Mesenchymal stem cell (in vitro differentiated cells and primary cell): ENCODE measurements around the gene SMCR8.
A peak's percentile ranks its signal among the peaks of the same experiment; 100 is the strongest.

Experiments
- DNase-seq: peaks from one replicate; pipeline ENCODE4 v3.0.0-alpha.2; 2013
- H2AFZ ChIP-seq: one replicate; pipeline ENCODE4 v1.6.1; 2013; ENCODE audit warnings: low read depth, mild to moderate bottlenecking, control low read depth, inconsistent platforms, low read length, moderate library complexity
- H2AK5ac ChIP-seq: 2 replicates; pipeline ENCODE4 v1.6.1; 2013; ENCODE audit warnings: low read length, moderate library complexity, mild to moderate bottlenecking, inconsistent platforms; ENCODE audit not compliant: severe bottlenecking
- H2BK120ac ChIP-seq: one replicate; pipeline ENCODE4 v1.6.1; 2013; ENCODE audit warnings: low read depth, mild to moderate bottlenecking, inconsistent platforms, low read length, moderate library complexity
- H2BK12ac ChIP-seq, 2 experiments: one replicate each; pipeline ENCODE4 v1.6.1; 2013; ENCODE audit warnings: inconsistent platforms in 2 of 2, low read length in 2 of 2, mild to moderate bottlenecking in 2 of 2, moderate library complexity in 2 of 2, control low read depth in 1 of 2
- H2BK15ac ChIP-seq: one replicate; pipeline ENCODE4 v1.6.1; 2013; ENCODE audit warnings: mild to moderate bottlenecking, low read depth, inconsistent platforms; ENCODE audit not compliant: poor library complexity, severe bottlenecking
- H2BK5ac ChIP-seq: 2 replicates; pipeline ENCODE4 v1.6.1; 2013; ENCODE audit warnings: low read depth, mild to moderate bottlenecking, low read length, control low read depth, inconsistent platforms; ENCODE audit not compliant: poor library complexity, severe bottlenecking
- H3K14ac ChIP-seq, 2 experiments: one replicate each; pipeline ENCODE4 v1.6.1; 2013; ENCODE audit warnings: inconsistent platforms in 2 of 2, low read length in 2 of 2, control low read depth in 1 of 2, mild to moderate bottlenecking in 1 of 2, moderate library complexity in 1 of 2
- H3K18ac ChIP-seq, 2 experiments: one replicate each; pipeline ENCODE4 v1.6.1; 2013; ENCODE audit warnings: inconsistent platforms in 2 of 2, low read length in 2 of 2, control low read depth in 1 of 2, low read depth in 1 of 2, mild to moderate bottlenecking in 1 of 2
- H3K23ac ChIP-seq, 2 experiments: one replicate each; pipeline ENCODE4 v1.6.1; 2013; ENCODE audit warnings: inconsistent platforms in 2 of 2, low read length in 2 of 2, mild to moderate bottlenecking in 2 of 2, moderate library complexity in 2 of 2, control low read depth in 1 of 2
- H3K27ac ChIP-seq: 2 replicates; pipeline ENCODE4 v1.5.1; 2013; ENCODE audit warnings: mild to moderate bottlenecking, moderate library complexity, low read length, control low read depth, inconsistent platforms; ENCODE audit not compliant: poor library complexity, severe bottlenecking
- H3K27me3 ChIP-seq, 2 experiments: 2 replicates each; pipeline versions ENCODE4 v1.6.1 to v1.7.0; 2013; ENCODE audit warnings: low read length in 2 of 2, mild to moderate bottlenecking in 2 of 2, moderate library complexity in 2 of 2, control low read depth in 1 of 2, inconsistent platforms in 1 of 2; ENCODE audit not compliant: control insufficient read depth in 1 of 2, insufficient read depth in 1 of 2
- H3K36me3 ChIP-seq, 2 experiments: 2 replicates each; pipeline versions ENCODE4 v1.6.1 to v1.7.0; 2013; ENCODE audit warnings: low read length in 2 of 2, control low read depth in 1 of 2, inconsistent platforms in 1 of 2, low read depth in 1 of 2, mild to moderate bottlenecking in 1 of 2; ENCODE audit not compliant: insufficient read depth in 2 of 2, control insufficient read depth in 1 of 2
- H3K4ac ChIP-seq, 2 experiments: one replicate each; pipeline ENCODE4 v1.6.1; 2013; ENCODE audit warnings: inconsistent platforms in 2 of 2, low read length in 2 of 2, mild to moderate bottlenecking in 2 of 2, moderate library complexity in 2 of 2, control low read depth in 1 of 2, low read depth in 1 of 2
- H3K4me1 ChIP-seq: 2 replicates; pipeline ENCODE4 v1.6.1; 2013; ENCODE audit warnings: low read depth, low read length, control low read depth; ENCODE audit not compliant: control insufficient read depth, insufficient read depth
- H3K4me2 ChIP-seq: 2 replicates; pipeline ENCODE4 v1.6.1; 2013; ENCODE audit warnings: low read length, mild to moderate bottlenecking, inconsistent platforms; ENCODE audit not compliant: poor library complexity, severe bottlenecking
- H3K4me3 ChIP-seq, 2 experiments: 2 replicates each; pipeline versions ENCODE4 v1.5.1 to v1.7.0; 2013; ENCODE audit warnings: low read length in 2 of 2, mild to moderate bottlenecking in 2 of 2, control low read depth in 1 of 2, low read depth in 1 of 2; ENCODE audit not compliant: insufficient read depth in 1 of 2
- H3K79me1 ChIP-seq: replicated peaks from 2 replicates; pipeline ENCODE4 v1.6.1; 2013; ENCODE audit warnings: mild to moderate bottlenecking, control low read depth, low read length, inconsistent platforms; ENCODE audit not compliant: poor library complexity, severe bottlenecking
- H3K9ac ChIP-seq: 2 replicates; pipeline ENCODE4 v1.7.0; 2013; ENCODE audit warnings: mild to moderate bottlenecking, low read length, moderate library complexity
- H3K9me3 ChIP-seq: 2 replicates; pipeline ENCODE4 v1.7.0; 2013; ENCODE audit warnings: mild to moderate bottlenecking, low read length; ENCODE audit not compliant: control insufficient read depth
- H4K8ac ChIP-seq: one replicate; pipeline ENCODE4 v1.6.1; 2013; ENCODE audit warnings: inconsistent platforms, mild to moderate bottlenecking, low read length, moderate library complexity
- H4K91ac ChIP-seq: one replicate; pipeline ENCODE4 v1.6.1; 2013; ENCODE audit warnings: mild to moderate bottlenecking, low read length, inconsistent platforms
- WGBS: methylation state at CpG from one replicate; pipeline ENCODE4 v1.1.7; 2013; ENCODE audit warnings: mixed read lengths; 5-methylcytosine and 5-hydroxymethylcytosine counted together

SMCR8 gene

GRCh38 chr17:18360518-18360917 lies 45.4 kb downstream of the SMCR8 start:
- H3K23ac ChIP-seq = no peak overlapping the region
- no peak overlapping the region for H3K27ac ChIP-seq
- no peak overlapping the region for H2AFZ ChIP-seq
- 93% methylated on average over 8 of the region's 8 CpGs for WGBS
- H2BK120ac ChIP-seq = no peak overlapping the region
- H3K79me1 ChIP-seq = peaks cover 22% of the 10 kb centered on the region
- H4K8ac ChIP-seq = no peak overlapping the region
- no peaks in the 10 kb centered on the region for H3K27me3 ChIP-seq
- H3K14ac ChIP-seq = no peak overlapping the region
- no peak overlapping the region for H4K91ac ChIP-seq
- H3K4me1 ChIP-seq = peaks cover 29% of the 10 kb centered on the region
- H2BK12ac ChIP-seq = no peak overlapping the region
- H3K4ac ChIP-seq = no peak overlapping the region
- H2AK5ac ChIP-seq = peak overlapping the region; percentile 42
- no peak overlapping the region for H2BK15ac ChIP-seq
- no peak overlapping the region for H2BK5ac ChIP-seq
- no peak overlapping the region for H3K4me2 ChIP-seq
- H3K36me3 ChIP-seq = peaks cover 0 to 6% of the 10 kb centered on the region in 2 experiments
- H3K4me3 ChIP-seq = no peak overlapping the region
- H3K9ac ChIP-seq = no peak overlapping the region
- no peak overlapping the region for H3K18ac ChIP-seq
- no peak for DNase-seq
- no peaks in the 10 kb centered on the region for H3K9me3 ChIP-seq

- Histone ChIP-seq H2AFZ (peak overlapping the region; percentile 27), H4K8ac (no peak overlapping the region), H4K91ac (no peak overlapping the region), H3K9me3 (no peaks in the 10 kb centered on the region), H3K9ac (peak overlapping the region; percentile 77), H2BK120ac (no peak overlapping the region), H3K36me3 (peaks cover 0 to 6% of the 10 kb centered on the region in 2 experiments), H2BK5ac (no peak overlapping the region), H2AK5ac (no peak overlapping the region), H3K27me3 (no peaks in the 10 kb centered on the region), H3K79me1 (peaks cover 18% of the 10 kb centered on the region), H3K4me2 (peak overlapping the region; percentile 100), H2BK12ac (no peak overlapping the region), H3K23ac (no peak overlapping the region), H3K14ac (no peak overlapping the region), H2BK15ac (no peak overlapping the region), H3K4ac (no peak overlapping the region), H3K27ac (peak overlapping the region; percentile 23), H3K4me3 (peak overlapping the region; percentile 88 to 99), H3K4me1 (peaks cover 19% of the 10 kb centered on the region), H3K18ac (peak overlapping the region in 1 of 2 experiments; percentile 24)
- 60% methylated on average over 14 of the region's 15 CpGs for WGBS
- DNase-seq = no peak
These were observed 47.0 kb downstream of the SMCR8 start for GRCh38 chr17:18361837-18362697.

- no peaks in the 10 kb centered on the region for H3K27me3 ChIP-seq
- H3K4me2 ChIP-seq = peak overlapping the region; percentile 100
- no peak overlapping the region for H2BK15ac ChIP-seq
- peak overlapping the region; percentile 77 for H3K9ac ChIP-seq
- no peak overlapping the region for H2BK120ac ChIP-seq
- H3K4ac ChIP-seq = peak overlapping the region in 1 of 2 experiments; percentile 58
- H4K91ac ChIP-seq = no peak overlapping the region
- H3K4me3 ChIP-seq = peak overlapping the region; percentile 88 to 99
- peak overlapping the region; percentile 98 for H2AFZ ChIP-seq
- H2AK5ac ChIP-seq = peak overlapping the region; percentile 59
- H3K23ac ChIP-seq = no peak overlapping the region
- WGBS = 4% methylated on average over 10 of the region's 14 CpGs
- H4K8ac ChIP-seq = no peak overlapping the region
- H3K9me3 ChIP-seq = no peaks in the 10 kb centered on the region
- H2BK12ac ChIP-seq = peak overlapping the region in 1 of 2 experiments; percentile 63
- peak overlapping the region; percentile 86 for H2BK5ac ChIP-seq
- peak overlapping the region in 1 of 2 experiments; percentile 93 for H3K14ac ChIP-seq
- peak overlapping the region in 1 of 2 experiments; percentile 73 for H3K18ac ChIP-seq
- H3K79me1 ChIP-seq = peaks cover 18% of the 10 kb centered on the region
- DNase-seq = peak; percentile 30
- peak overlapping the region; percentile 80 for H3K27ac ChIP-seq
- H3K4me1 ChIP-seq = peaks cover 18% of the 10 kb centered on the region
- H3K36me3 ChIP-seq = peaks cover 0 to 6% of the 10 kb centered on the region in 2 experiments
These were observed 47.6 kb downstream of the SMCR8 start for GRCh38 chr17:18362698-18363100.
